Endodermal cell (in vitro differentiated cells): ENCODE measurements around the gene KRTAP10-3. TPM values are rescaled to one million over a fixed set of nuclear protein-coding genes. Genes with fewer than 3 reads are reported as not detected.
A peak's percentile ranks its signal among the peaks of the same experiment; 100 is the strongest.
"Not testable (repeated sequence)": the region's sequence is repeated elsewhere in the genome, so short reads cannot be mapped to it uniquely, and the experiment has no call there.

ENCODE experiments used
- DNase-seq: peaks from one replicate; pipeline ENCODE4 v3.0.0-alpha.2; 2017
- H3K27ac ChIP-seq: 2 replicates; pipeline ENCODE4 v1.5.1; 2013; ENCODE audit warnings: mild to moderate bottlenecking, low read depth, low read length, moderate library complexity
- H3K27me3 ChIP-seq: 2 replicates; pipeline ENCODE4 v1.6.1; 2013; ENCODE audit warnings: mild to moderate bottlenecking, low read length, moderate library complexity; ENCODE audit not compliant: insufficient read depth, control insufficient read depth, poor library complexity, severe bottlenecking
- H3K36me3 ChIP-seq: 2 replicates; pipeline ENCODE4 v1.7.0; 2013; ENCODE audit warnings: mild to moderate bottlenecking, low read length, moderate library complexity; ENCODE audit not compliant: control insufficient read depth, insufficient read depth
- H3K4me1 ChIP-seq: one replicate; pipeline ENCODE4 v1.7.0; 2013; ENCODE audit warnings: low read length; ENCODE audit not compliant: control insufficient read depth, insufficient read depth
- H3K4me3 ChIP-seq: 2 replicates; pipeline ENCODE4 v1.5.1; 2013; ENCODE audit warnings: mild to moderate bottlenecking, low read length, moderate library complexity
- H3K9ac ChIP-seq: 2 replicates; pipeline ENCODE4 v1.6.1; 2013; ENCODE audit warnings: mild to moderate bottlenecking, low read length, moderate library complexity; ENCODE audit not compliant: poor library complexity, severe bottlenecking; ENCODE audit errors: extremely low read depth
- H3K9me3 ChIP-seq: 2 replicates; pipeline ENCODE4 v1.6.1; 2013; ENCODE audit warnings: mild to moderate bottlenecking, low read length, moderate library complexity; ENCODE audit not compliant: control insufficient read depth
- H3K27ac Mint-ChIP-seq: 2 replicates; pipeline ENCODE4 v1.8.0; 2020; ENCODE audit warnings: mixed read lengths
- H3K27me3 Mint-ChIP-seq: 2 replicates; pipeline ENCODE4 v1.8.0; 2021; ENCODE audit warnings: mild to moderate bottlenecking, mixed read lengths; ENCODE audit not compliant: insufficient read depth
- H3K36me3 Mint-ChIP-seq: 2 replicates; pipeline ENCODE4 v1.8.0; 2020; ENCODE audit warnings: low read depth, mixed read lengths
- H3K4me1 Mint-ChIP-seq: 2 replicates; pipeline ENCODE4 v1.8.0; 2020; ENCODE audit warnings: mixed read lengths
- H3K4me3 Mint-ChIP-seq: 2 replicates; pipeline ENCODE4 v1.8.0; 2020; ENCODE audit warnings: mild to moderate bottlenecking, moderate library complexity, mixed read lengths
- H3K9me3 Mint-ChIP-seq: 2 replicates; pipeline ENCODE4 v1.8.0; 2020; ENCODE audit warnings: mild to moderate bottlenecking, mixed read lengths
- WGBS, 2 experiments: methylation state at CpG; one replicate each; pipeline versions ENCODE4 v1.1.5 to v1.1.7; 2013; ENCODE audit warnings: missing lambda C conversion rate in 2 of 2, mixed read lengths in 1 of 2; ENCODE audit not compliant: insufficient coverage in 1 of 2, insufficient read length in 1 of 2; 5-methylcytosine and 5-hydroxymethylcytosine counted together
- total RNA-seq, 2 donors: library from RNA; stranded (reverse); fragmentation: NEBNext Ultra II Directional in 1 of 2; extraction: Animal tissue kit (Norgen Biotek cat#: 25700) in 1 of 2; gene quantifications; 2 replicates in 1 of 2; 3 replicates in 1 of 2; pipeline ENCODE4 v1.2.1, GENCODE V29; 2021
- TF ChIP-seq, protein P1 (sequence below): fragments of 200-600 bp; sonication (generic); conservative IDR thresholded peaks from 2 replicates; pipeline ENCODE4 v1.5.0; 2021; ENCODE audit warnings: antibody characterized with exemption, mild to moderate bottlenecking

Gene KRTAP10-3
- total RNA-seq, 2 donors from 2014 or later = not detected

- Mint-ChIP-seq H3K27me3 (no peaks in the 10 kb centered on the region), H3K4me3 (no peak overlapping the region), H3K9me3 (no peaks in the 10 kb centered on the region), H3K27ac (no peak overlapping the region), H3K36me3 (no peaks in the 10 kb centered on the region), H3K4me1 (no peaks in the 10 kb centered on the region)
- no peak overlapping the region for H3K9ac ChIP-seq
- H3K4me3 ChIP-seq = no peak overlapping the region
- H3K4me1 ChIP-seq = no peaks in the 10 kb centered on the region
- TF ChIP-seq, protein P1, sequence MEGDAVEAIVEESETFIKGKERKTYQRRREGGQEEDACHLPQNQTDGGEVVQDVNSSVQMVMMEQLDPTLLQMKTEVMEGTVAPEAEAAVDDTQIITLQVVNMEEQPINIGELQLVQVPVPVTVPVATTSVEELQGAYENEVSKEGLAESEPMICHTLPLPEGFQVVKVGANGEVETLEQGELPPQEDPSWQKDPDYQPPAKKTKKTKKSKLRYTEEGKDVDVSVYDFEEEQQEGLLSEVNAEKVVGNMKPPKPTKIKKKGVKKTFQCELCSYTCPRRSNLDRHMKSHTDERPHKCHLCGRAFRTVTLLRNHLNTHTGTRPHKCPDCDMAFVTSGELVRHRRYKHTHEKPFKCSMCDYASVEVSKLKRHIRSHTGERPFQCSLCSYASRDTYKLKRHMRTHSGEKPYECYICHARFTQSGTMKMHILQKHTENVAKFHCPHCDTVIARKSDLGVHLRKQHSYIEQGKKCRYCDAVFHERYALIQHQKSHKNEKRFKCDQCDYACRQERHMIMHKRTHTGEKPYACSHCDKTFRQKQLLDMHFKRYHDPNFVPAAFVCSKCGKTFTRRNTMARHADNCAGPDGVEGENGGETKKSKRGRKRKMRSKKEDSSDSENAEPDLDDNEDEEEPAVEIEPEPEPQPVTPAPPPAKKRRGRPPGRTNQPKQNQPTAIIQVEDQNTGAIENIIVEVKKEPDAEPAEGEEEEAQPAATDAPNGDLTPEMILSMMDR = no peak
- DNase-seq = no peak
- H3K27me3 ChIP-seq = no peaks in the 10 kb centered on the region
- WGBS, 2 experiments = no CpG with 5 or more reads among the region's 1 CpG
- H3K27ac ChIP-seq = no peak overlapping the region
- H3K9me3 ChIP-seq = no peaks in the 10 kb centered on the region
- H3K36me3 ChIP-seq = no peaks in the 10 kb centered on the region
Measured at GRCh38 chr21:44564099-44564498, 5.5 kb upstream of the KRTAP10-3 start.

GRCh38 chr21:44558329-44558675, 293 bp downstream of the KRTAP10-3 start:
- not testable (repeated sequence) for H3K27ac Mint-ChIP-seq, H3K9ac ChIP-seq, H3K36me3 ChIP-seq, H3K27ac ChIP-seq, H3K4me1 Mint-ChIP-seq, H3K27me3 ChIP-seq, H3K4me3 ChIP-seq, H3K4me3 Mint-ChIP-seq, H3K9me3 ChIP-seq, H3K36me3 Mint-ChIP-seq, H3K27me3 Mint-ChIP-seq, H3K9me3 Mint-ChIP-seq, H3K4me1 ChIP-seq
- DNase-seq = peak; percentile 32
- WGBS, 2 experiments = 75 to 100% methylated on average over 2 to 10 of the region's 10 CpGs

DNA sequence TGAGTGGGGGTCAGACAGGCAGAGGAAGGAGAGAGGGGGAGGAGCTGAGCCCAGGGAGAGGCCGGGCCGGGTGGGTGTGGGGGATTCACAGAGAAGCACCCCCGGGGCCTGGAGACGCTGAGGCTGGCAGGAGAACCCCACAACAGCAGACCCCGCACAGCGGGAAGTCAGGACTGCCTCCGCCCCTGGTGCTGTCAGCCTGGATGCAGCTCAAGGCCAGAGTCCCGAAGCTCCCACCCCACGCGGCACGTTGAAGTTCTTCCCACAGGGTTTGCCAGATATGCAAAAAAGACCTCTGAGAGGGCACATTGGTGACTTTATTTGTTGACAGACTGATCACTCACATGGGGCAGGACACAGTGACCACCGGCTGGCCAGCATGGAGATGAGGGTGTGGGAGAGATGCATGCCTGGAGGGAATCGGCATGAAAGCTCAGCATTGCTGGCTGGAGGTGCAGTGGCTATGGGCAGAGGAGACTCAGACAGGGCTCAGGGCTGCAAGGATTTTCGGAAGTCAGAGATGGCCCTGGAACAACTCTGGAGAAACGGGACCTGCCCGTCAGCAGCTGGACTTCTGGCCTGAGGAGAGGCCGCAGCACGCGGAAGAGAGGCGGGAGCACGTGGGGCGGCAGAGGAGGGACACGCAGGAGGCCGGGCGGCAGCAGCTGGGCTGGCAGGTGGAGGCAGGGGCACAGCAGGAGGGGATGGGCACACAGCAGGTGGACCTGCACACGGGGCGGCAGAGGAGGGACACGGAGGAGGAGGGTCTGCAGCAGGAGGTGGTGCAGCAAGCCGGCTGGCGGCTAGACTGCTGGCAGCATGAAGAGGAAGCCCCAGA, 885 bp downstream of the KRTAP10-3 start:
- peak; percentile 52 for DNase-seq
- Histone ChIP-seq H3K9me3 (no peaks in the 10 kb centered on the region), H3K27me3 (no peaks in the 10 kb centered on the region), H3K4me1 (no peaks in the 10 kb centered on the region), H3K27ac (no peak overlapping the region), H3K36me3 (no peaks in the 10 kb centered on the region), H3K4me3 (no peak overlapping the region), H3K9ac (no peak overlapping the region)
- 73 to 81% methylated on average over 15 to 30 of the region's 30 CpGs for WGBS, 2 experiments
- no peaks in the 10 kb centered on the region for H3K36me3 Mint-ChIP-seq
- H3K9me3 Mint-ChIP-seq = no peaks in the 10 kb centered on the region
- TF ChIP-seq, protein P1 = no peak
- no peaks in the 10 kb centered on the region for H3K4me1 Mint-ChIP-seq
- no peaks in the 10 kb centered on the region for H3K27me3 Mint-ChIP-seq
- no peak overlapping the region for H3K4me3 Mint-ChIP-seq
- no peak overlapping the region for H3K27ac Mint-ChIP-seq
